ENCODE results near the gene TFPT. TPM values are rescaled to one million over a fixed set of nuclear protein-coding genes. Genes with fewer than 3 reads are reported as not detected.

TFPT gene
- total and polyA plus RNA-seq, 2 of the 13 experiments (the other 11 are each of a cell fraction or from before 2014, with no cell fraction given), result 8.4 to 10.7 TPM

GRCh38 chr19:54159352-54160181, 44.1 kb upstream of the TFPT start, which contains the start of gene LENG1 (continued):
- TF ChIP-seq HMGXB3 (CRISPR knock-in tag; IDR thresholded peaks at IDR 0.05; ENCODE audit: borderline replicate concordance) (peak; percentile 90), TBL1XR1 (IDR thresholded peaks at IDR 0.05; ENCODE audit: borderline replicate concordance, low read length, partially characterized antibody) (no peak), RAD21 (CRISPR knock-in tag; IDR thresholded peaks at IDR 0.05) (0 out of 2 replicates have a peak, but pooled peaks have one; percentile 35), NR2F2 (IDR thresholded peaks at IDR 0.05; ENCODE audit: borderline replicate concordance, low read depth) (no peak), ZNF333 (CRISPR knock-in tag; IDR thresholded peaks at IDR 0.05; ENCODE audit: borderline replicate concordance) (peak; percentile 20; the same call in 1 of the 2 replicates), ZBTB37 (CRISPR knock-in tag; IDR thresholded peaks at IDR 0.05) (no peak), ZNF768 (CRISPR knock-in tag; IDR thresholded peaks at IDR 0.05) (peak; percentile 30; the same call in 1 of the 2 replicates), MAZ (IDR thresholded peaks at IDR 0.05; ENCODE audit: borderline replicate concordance, low read depth, low read length) (peak; percentile 22), MAZ (CRISPR knock-in tag; IDR thresholded peaks at IDR 0.05; ENCODE audit: low read depth) (peak; percentile 70), PREB (CRISPR knock-in tag; IDR thresholded peaks at IDR 0.05) (no peak), ZNF281 (CRISPR knock-in tag; IDR thresholded peaks at IDR 0.05; ENCODE audit: borderline replicate concordance) (peak; percentile 90), RXRB (CRISPR knock-in tag; IDR thresholded peaks at IDR 0.05; ENCODE audit: borderline replicate concordance) (peak; percentile 27; the same call in 1 of the 2 replicates), ZNF687 (CRISPR knock-in tag; IDR thresholded peaks at IDR 0.05) (peak; percentile 94)
